Activated naive CD4-positive, alpha-beta T cell treated with anti-CD3 and anti-CD28 coated beads, Interleukin-2, amount 50 U/mL, for 16 hours (primary cell): ENCODE data around the gene BET1.
"Not testable (repeated sequence)": the region's sequence is repeated elsewhere in the genome, so short reads cannot be mapped to it uniquely, and the experiment has no call there.

Experiments used
- DNase-seq: peaks from one replicate; pipeline ENCODE4 v3.0.0-alpha.2; 2020

The BET1 gene

GRCh38 chr7:94004024-94004951, at the start of gene BET1:
BET1 (minus strand) TSS chr7:94004355; CDS start chr7:94004216, 139 bp downstream.
- peak; percentile 92 for DNase-seq

- no peak for DNase-seq
Observed at GRCh38 chr7:94053532-94053931, 49.4 kb upstream of the BET1 start.

GRCh38 chr7:94052398-94053180, 48.4 kb upstream of the BET1 start:
- DNase-seq: no peak

GRCh38 chr7:94050046-94050445, 45.9 kb upstream of the BET1 start:
- DNase-seq: no peak

- no peak for DNase-seq
Observed at GRCh38 chr7:94049615-94050014, 45.5 kb upstream of the BET1 start.

GRCh38 chr7:94048755-94049154, 44.6 kb upstream of the BET1 start:
- DNase-seq: no peak

- no peak for DNase-seq
Observed at GRCh38 chr7:94047956-94048355, 43.8 kb upstream of the BET1 start.

- DNase-seq: no peak
Observed at GRCh38 chr7:94045581-94045980, 41.4 kb upstream of the BET1 start.

GRCh38 chr7:94044806-94045205, 40.7 kb upstream of the BET1 start:
- no peak for DNase-seq

GRCh38 chr7:94043299-94043698, 39.1 kb upstream of the BET1 start:
- DNase-seq: no peak

GRCh38 chr7:94042381-94042780, 38.2 kb upstream of the BET1 start:
- DNase-seq: no peak

GRCh38 chr7:94041529-94041928, 37.4 kb upstream of the BET1 start:
- no peak for DNase-seq

GRCh38 chr7:94040254-94040653, 36.1 kb upstream of the BET1 start:
- no peak for DNase-seq

GRCh38 chr7:94039368-94040035, 35.3 kb upstream of the BET1 start:
- no peak for DNase-seq

- DNase-seq: no peak
Observed at GRCh38 chr7:94031865-94032264, 27.7 kb upstream of the BET1 start.

- DNase-seq: no peak
Observed at GRCh38 chr7:94030634-94031033, 26.5 kb upstream of the BET1 start.

- no peak for DNase-seq
Observed at GRCh38 chr7:94029976-94030375, 25.8 kb upstream of the BET1 start.

- DNase-seq: no peak
Observed at GRCh38 chr7:94028768-94029167, 24.6 kb upstream of the BET1 start.

GRCh38 chr7:94026619-94027018, 22.5 kb upstream of the BET1 start:
- not testable (repeated sequence) for DNase-seq

GRCh38 chr7:94022550-94022949, 18.4 kb upstream of the BET1 start:
- no peak for DNase-seq

GRCh38 chr7:94016786-94017185, 12.6 kb upstream of the BET1 start:
- DNase-seq: no peak

- no peak for DNase-seq
Observed at GRCh38 chr7:94015538-94015937, 11.4 kb upstream of the BET1 start.

GRCh38 chr7:94012746-94013145, 8.6 kb upstream of the BET1 start:
- DNase-seq: no peak
